Stimulated activated CD4-positive, alpha-beta T cell treated with anti-CD3 and anti-CD28 coated beads, Interleukin-15, amount 100 ng/mL, for 24 hours (primary cell): ENCODE results near the gene ZBTB24.
"Not testable (repeated sequence)": the region's sequence is repeated elsewhere in the genome, so short reads cannot be mapped to it uniquely, and the experiment has no call there.

Experiments
- DNase-seq: peaks from one replicate; pipeline ENCODE4 v3.0.0-alpha.2; 2020

ZBTB24 gene

DNA sequence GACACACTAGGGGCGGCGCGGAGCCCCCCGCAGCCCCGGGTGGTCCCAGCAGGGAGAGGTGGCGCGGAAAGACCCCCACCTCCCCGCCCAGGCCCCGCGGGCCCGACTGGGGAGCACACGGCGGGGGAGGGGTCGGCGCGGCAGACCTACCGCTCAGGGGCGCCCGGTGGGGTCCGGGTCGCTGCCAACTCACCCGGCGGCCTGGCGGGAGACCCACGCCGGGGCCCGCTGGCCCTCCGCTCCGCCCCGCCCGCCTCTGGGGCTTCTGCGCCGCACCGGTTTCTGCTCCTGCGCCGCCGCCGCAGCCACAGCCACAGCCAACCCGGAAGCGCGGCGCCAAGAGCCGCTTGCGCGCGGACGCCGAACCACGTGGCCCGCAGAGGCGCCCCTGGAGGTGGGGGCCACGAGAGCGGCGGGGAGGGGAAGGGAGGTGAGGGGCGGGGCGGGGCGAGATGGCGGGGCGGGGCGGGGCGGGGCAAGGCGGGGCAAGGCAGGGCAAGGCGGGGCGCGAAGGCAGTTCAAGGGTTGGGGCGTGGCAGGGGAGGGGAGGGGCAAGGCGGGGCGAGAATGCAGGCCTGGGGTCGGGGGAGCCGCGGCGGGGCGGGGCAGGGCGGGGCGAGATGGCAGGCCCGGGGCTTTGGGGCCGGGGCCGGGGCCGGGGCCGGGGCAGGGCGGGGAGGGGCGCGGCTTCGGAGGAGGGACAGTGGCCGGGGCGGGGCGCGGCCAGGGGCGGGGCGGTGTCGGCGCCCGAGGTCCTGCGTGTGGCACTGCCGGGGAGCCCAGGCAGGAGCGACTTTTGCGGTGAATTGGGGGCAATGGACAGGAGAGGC lies at the start of gene ZBTB24:
Gene ZBTB24, minus strand, starts transcription at position 315 of the 830 bp plus-strand sequence. CDS start 1,193 bp downstream, outside the sequence.
- DNase-seq, result peak; percentile 93

GRCh38 chr6:109531446-109531845 lies 48.4 kb upstream of the ZBTB24 start:
- no peak for DNase-seq

DNA sequence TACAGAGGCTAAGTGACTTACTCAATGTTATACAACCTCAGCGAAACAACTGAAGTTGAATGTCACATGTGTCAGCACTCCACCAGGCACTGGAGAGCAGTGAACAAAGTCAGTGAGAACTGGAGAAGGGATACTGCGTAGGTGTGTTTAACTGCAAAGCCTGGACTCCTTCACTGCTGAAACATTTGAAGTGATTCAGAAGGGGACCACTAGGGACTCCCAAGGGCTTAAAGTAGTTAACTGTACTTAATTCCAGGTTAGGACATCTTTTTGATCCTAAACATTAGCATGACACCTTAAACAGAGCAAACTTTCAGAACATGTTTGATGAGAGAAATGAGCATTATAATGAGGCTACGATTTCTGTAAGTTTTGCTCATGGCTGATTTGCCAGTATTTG lies 45.0 kb upstream of the ZBTB24 start:
- no peak for DNase-seq

GRCh38 chr6:109526905-109527628 lies 44.0 kb upstream of the ZBTB24 start:
- DNase-seq, result peak; percentile 59

GRCh38 chr6:109524129-109524528 lies 41.1 kb upstream of the ZBTB24 start:
- DNase-seq, result no peak

GRCh38 chr6:109523478-109523877 lies 40.5 kb upstream of the ZBTB24 start:
- DNase-seq, result no peak

DNA sequence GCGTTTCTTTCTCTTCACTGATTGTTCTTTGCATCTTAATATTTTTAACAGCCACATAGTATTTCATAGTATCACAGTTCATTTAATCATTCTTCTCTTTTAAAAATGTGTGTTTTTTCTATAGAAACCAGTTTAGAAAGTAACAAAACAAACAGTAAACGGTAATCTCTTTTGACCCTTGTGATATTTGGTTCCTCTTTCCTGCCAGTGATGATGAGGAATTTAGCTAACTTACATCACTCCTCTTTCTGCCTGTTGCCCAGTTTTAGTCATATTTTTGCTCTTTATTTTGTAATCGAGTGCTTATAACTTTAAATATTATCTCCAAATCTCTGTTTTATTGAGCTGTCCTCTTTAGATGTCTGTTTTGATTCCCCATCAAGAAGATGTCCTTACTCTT lies 38.1 kb upstream of the ZBTB24 start:
- DNase-seq, result no peak

DNA sequence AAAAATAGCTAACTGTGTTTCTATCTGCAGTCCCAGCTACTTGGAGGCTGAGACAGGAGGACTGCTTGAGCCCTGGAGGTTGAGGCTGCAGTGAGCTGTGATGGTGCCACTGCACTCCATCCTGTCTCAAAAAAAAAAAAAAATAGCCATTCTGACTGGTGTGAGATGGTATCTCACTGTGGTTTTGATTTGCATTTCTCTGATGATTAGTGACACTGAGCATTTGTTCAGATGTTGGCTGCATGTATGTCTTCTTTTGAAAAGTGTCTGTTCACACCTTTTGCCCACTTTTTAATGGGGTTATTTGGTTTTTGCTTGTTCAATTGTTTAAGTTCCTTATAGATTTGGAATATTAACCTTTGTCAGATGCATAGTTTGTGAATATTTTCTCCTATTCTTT lies 36.6 kb upstream of the ZBTB24 start:
- DNase-seq, result not testable (repeated sequence)

DNA sequence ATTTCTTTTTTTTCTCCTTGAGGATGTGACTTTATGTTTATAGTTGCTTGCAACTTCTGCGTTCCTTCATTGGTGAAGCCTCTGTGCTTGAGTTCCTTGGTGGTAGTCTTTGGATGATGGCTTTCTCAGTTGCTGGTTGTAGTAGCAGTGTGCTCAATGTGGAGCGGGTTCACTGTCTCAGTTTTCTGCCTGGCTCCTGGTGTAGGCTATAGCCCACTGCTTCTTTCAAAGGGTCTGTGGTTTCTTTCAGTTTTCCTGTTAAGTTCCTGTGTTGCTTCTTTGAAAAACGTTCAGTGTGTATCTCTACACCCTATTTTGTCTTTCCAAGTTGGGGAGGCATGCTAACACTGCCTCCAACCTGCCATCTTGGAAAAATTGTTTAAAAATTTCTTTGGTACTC lies 33.9 kb upstream of the ZBTB24 start:
- DNase-seq, result no peak

DNA sequence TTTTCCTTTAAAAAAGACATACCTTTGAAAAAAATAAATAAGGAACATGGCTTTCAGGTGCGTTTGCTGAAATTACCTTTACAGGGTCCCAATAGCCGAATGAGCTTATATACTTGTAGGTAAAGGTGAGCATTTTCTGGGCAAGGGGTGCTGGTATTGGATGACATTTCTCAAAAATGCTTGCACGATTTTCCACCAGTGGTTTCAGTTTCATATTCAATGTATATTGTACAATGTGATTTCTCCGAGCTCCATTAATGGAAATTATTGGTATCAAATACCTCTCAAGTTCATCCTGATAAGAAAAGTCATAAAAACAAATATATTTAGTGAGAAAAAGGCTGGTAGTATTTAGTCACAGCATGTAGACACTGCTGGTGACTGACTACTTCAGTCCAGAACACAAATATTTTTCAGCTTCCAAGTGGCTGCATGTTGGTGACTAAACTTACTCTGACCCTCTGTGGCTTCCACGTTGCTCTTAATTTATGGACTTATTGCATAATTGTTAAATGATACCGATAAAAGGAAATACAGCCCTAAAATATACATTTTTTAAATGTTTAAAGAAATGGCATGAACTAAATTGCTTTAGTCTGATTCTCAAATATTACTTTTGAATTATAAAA lies 32.9 kb upstream of the ZBTB24 start:
- no peak for DNase-seq

GRCh38 chr6:109514946-109515345 lies 31.9 kb upstream of the ZBTB24 start:
- DNase-seq, result no peak

- no peak for DNase-seq
Measured at GRCh38 chr6:109513571-109514071, 30.6 kb upstream of the ZBTB24 start.

GRCh38 chr6:109512271-109512817 lies 29.3 kb upstream of the ZBTB24 start:
- DNase-seq, result no peak

GRCh38 chr6:109511832-109512231 lies 28.8 kb upstream of the ZBTB24 start:
- no peak for DNase-seq

- no peak for DNase-seq
Measured at GRCh38 chr6:109510358-109510757, 27.3 kb upstream of the ZBTB24 start.

DNA sequence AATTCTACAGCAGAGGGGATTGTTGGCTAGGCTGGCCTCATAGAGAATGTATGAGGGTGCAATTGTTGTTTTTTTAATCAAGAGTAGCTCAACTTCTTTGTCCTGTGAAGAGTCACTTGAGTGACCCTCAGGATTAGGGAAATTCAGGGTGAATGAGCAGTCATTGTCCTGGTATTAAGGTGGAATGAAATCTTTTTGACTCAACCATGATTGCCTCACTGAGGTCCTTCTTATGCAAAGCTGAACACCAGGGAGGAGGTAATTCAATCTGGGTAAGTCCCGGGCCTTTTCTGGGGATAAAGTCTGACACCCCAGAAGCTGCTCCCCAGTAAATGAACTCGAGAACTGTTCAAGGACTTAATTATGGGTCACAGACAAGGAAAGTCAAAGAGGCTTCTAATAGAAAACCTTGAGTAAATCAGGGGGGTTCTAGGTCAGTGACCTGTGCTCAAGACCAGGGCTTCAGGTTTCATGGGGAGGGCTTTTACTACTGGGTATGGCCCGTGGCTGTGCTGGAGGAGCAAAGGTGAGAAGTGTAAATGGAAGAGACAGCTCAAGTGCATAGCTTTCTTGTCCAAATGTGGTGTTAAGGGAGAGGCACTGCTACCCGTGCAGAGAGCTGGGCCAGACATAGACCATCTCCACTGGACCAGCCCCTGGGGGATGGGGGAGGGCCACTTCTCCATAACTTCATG lies 25.3 kb upstream of the ZBTB24 start:
- no peak for DNase-seq

GRCh38 chr6:109507490-109508072 lies 24.6 kb upstream of the ZBTB24 start:
- no peak for DNase-seq

GRCh38 chr6:109506841-109507240 lies 23.8 kb upstream of the ZBTB24 start:
- no peak for DNase-seq

DNA sequence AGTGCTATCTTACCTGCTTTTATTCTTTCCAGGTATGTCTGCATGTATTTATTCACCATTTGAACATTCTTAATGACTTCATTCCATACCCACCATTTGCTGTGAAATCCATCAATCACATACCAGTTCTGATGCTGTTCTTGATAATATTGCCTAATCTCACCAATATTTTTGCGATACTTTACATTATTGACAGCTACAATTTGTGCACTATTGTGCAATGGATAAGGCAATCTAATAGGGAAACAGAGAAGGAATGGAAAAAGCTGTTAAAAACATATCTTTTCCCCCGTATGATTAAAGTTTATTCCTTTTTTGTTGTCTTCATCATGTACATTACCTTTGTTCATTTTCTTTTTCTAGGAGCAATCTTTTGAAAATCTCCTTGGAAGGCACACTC lies 23.3 kb upstream of the ZBTB24 start:
- no peak for DNase-seq

DNA sequence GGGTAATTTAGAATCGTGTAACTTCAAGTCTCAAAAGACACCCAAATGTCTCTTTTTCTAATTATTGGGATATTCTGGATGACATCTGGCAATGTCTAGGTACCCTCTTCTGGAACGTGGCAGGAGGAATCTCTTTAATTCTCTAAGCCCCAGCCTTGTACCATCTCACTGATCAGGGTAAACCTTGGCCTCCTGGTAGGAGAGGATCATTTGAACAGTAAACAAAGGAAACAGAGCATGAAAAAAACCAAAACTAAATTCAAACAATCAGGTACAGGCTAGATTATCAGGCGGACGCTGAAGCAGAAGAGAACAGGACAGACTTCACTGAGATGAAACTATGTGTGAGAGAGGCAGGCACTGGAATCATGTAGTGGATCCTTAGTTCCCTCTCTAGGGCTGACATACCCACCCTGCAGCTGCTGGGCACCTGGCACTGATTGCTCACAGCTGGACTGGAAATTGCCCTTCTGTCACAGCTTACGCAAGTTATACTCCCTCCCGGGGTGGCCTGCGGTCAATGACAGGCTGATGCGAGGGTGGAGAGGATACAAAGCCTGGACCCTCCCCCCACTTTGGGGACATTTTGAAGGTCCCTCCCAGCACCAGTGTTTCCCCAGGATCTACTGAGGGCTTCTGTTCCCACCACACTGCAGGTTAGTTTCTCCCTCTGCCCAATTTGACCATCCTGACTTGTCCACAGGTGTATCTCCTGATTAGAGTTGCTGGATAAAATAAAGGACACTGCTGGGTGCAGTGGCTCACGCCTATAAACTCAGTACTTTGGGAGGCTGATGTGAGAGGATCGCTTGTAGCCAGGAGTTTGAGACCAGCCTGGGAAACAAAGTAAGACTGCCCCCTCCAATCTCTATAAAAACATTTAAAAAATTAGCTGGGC lies 20.6 kb upstream of the ZBTB24 start:
- no peak for DNase-seq

DNA sequence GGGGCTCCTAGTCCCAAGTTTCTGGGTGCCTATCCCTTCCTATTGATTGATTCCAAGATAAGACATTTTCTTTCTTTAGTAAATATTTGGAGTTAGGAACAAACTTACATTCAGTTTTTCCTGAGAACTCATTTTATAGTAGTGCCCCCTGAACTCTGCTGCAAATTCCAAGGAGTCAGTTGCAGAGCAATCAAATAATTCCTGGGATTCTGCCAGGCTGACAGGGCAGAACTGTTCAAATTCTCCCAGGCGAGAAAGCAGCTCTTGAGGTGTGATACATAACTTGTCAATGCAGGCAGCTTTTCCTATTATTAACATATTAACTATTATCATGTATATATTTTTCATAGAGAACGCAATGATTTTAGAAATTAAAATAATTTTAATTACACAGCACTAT lies 15.9 kb upstream of the ZBTB24 start:
- no peak for DNase-seq
